HL-60 (cell line): ENCODE measurements around the gene HIP1R.
A peak's percentile ranks its signal among the peaks of the same experiment; 100 is the strongest.

Experiments
- DNase-seq, 2 experiments: peaks; one replicate each; pipeline ENCODE4 v3.0.0-alpha.2; 2010 to 2020; ENCODE audit warnings: low read depth in 1 of 2, low spot score in 1 of 2
- H3K27ac ChIP-seq: fragments of 250-450 bp; sonication (Bioruptor Pico); replicated peaks from 2 replicates; pipeline ENCODE4 v1.5.1; 2020; ENCODE audit warnings: mild to moderate bottlenecking, moderate library complexity
- H3K27me3 ChIP-seq: fragments of 250-450 bp; sonication (Bioruptor Pico); 2 replicates; pipeline ENCODE4 v1.5.1; 2021; ENCODE audit warnings: mild to moderate bottlenecking, moderate library complexity; ENCODE audit not compliant: insufficient read depth, poor library complexity, severe bottlenecking
- H3K4me3 ChIP-seq: replicated peaks from 2 replicates; pipeline ENCODE4 v1.5.1; 2011; ENCODE audit warnings: mild to moderate bottlenecking, control low read depth, low read length; ENCODE audit not compliant: insufficient read depth
- CTCF ChIP-seq: IDR thresholded peaks from one replicate; pipeline ENCODE4 v1.5.1; 2011; ENCODE audit warnings: low read length, control low read depth, inconsistent platforms; ENCODE audit not compliant: insufficient read depth
- GABPA ChIP-seq: IDR thresholded peaks from 2 replicates; pipeline ENCODE4 v1.6.1; 2012; ENCODE audit warnings: low read depth
- POLR2AphosphoS5 ChIP-seq: IDR thresholded peaks from 2 replicates; pipeline ENCODE4 v1.6.1; 2012; ENCODE audit warnings: low read depth
- REST ChIP-seq: IDR thresholded peaks from 2 replicates; pipeline ENCODE4 v1.6.1; 2012; ENCODE audit warnings: low read depth; ENCODE audit not compliant: insufficient replicate concordance
- SPI1 ChIP-seq: IDR thresholded peaks from 2 replicates; pipeline ENCODE4 v1.6.1; 2012; ENCODE audit warnings: low read depth, mild to moderate bottlenecking, borderline replicate concordance
- long read RNA-seq: library from polyadenylated mRNA; unstranded; transcript quantifications from one replicate; pipeline ENCODE4 v2.0.0, GENCODE V29; 2020

HIP1R gene
- long read RNA-seq, full-length matches to known transcripts, result 88 of 129 reads
- long read RNA-seq, partial matches to known transcripts, result 13 of 129 reads
- long read RNA-seq, other reads (novel, unspliced or antisense), result 28 of 129 reads

- peak in 1 of 2 experiments; percentile 17 for DNase-seq
These were observed at the start of gene HIP1R for GRCh38 chr12:122834921-122835749. TSS of gene HIP1R (plus strand) at chr12:122835457. CDS start at chr12:122835551, 94 bp downstream.

GRCh38 chr12:122785503-122785902 is 49.8 kb upstream of the HIP1R start:
- DNase-seq, result no peak
- Histone ChIP-seq H3K27ac (no peak overlapping the region), H3K27me3 (no peaks in the 10 kb centered on the region), H3K4me3 (no peak overlapping the region)
- no peak for TF ChIP-seq REST
- no peak for TF ChIP-seq POLR2AphosphoS5
- TF ChIP-seq GABPA, result no peak
- no peak for TF ChIP-seq SPI1
- no peak for TF ChIP-seq CTCF

More at GRCh38 chr12:122834921-122835749, at the start of gene HIP1R:
- Histone ChIP-seq H3K27me3 (no peaks in the 10 kb centered on the region), H3K27ac (peak within 1 kb of the TSS; percentile 67), H3K4me3 (peak within 1 kb of the TSS; percentile 69)
- no peak for TF ChIP-seq SPI1
- 0 out of 2 replicates have a peak, but pooled peaks have one; percentile 19 for TF ChIP-seq POLR2AphosphoS5

- no peak overlapping the region for H3K27ac ChIP-seq
- TF ChIP-seq REST (no peak), CTCF (no peak), GABPA (no peak), POLR2AphosphoS5 (no peak), SPI1 (no peak)
- DNase-seq, result no peak
These were observed 46.9 kb upstream of the HIP1R start for GRCh38 chr12:122788387-122788786.

GRCh38 chr12:122789637-122790036 is 45.6 kb upstream of the HIP1R start:
- H3K27me3 ChIP-seq, result no peaks in the 10 kb centered on the region
- no peak overlapping the region for H3K4me3 ChIP-seq
- no peak for DNase-seq
- no peak overlapping the region for H3K27ac ChIP-seq
- TF ChIP-seq CTCF, result no peak
- no peak for TF ChIP-seq POLR2AphosphoS5
- no peak for TF ChIP-seq GABPA
- no peak for TF ChIP-seq REST
- no peak for TF ChIP-seq SPI1

More at GRCh38 chr12:122788387-122788786, 46.9 kb upstream of the HIP1R start:
- no peak overlapping the region for H3K4me3 ChIP-seq
- H3K27me3 ChIP-seq, result no peaks in the 10 kb centered on the region
